ENCODE measurements around the gene IL1RL2.

The IL1RL2 gene

DNA sequence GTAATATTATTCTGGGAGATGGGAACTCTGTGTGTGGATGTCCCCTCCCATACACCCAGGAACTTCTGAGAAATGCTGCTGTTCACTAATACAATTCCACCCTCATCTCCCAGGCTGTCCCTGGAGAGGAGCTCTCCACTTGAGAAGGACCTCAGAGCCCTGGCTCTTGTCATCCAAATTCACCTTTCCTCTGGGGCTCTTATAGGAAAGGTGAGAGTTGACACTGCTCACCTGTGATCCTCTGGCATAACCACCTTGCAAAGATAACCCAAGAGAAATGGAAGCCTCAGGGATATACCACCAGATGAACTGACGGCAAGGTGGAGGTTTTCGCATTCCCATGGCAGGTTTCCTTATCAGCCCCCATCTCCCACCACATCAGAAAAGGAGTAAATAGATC, 52.0 kb downstream of the IL1RL2 start:
- DNase-seq (ENCODE audit: low read depth in 2 of 2) = no peak

DNA sequence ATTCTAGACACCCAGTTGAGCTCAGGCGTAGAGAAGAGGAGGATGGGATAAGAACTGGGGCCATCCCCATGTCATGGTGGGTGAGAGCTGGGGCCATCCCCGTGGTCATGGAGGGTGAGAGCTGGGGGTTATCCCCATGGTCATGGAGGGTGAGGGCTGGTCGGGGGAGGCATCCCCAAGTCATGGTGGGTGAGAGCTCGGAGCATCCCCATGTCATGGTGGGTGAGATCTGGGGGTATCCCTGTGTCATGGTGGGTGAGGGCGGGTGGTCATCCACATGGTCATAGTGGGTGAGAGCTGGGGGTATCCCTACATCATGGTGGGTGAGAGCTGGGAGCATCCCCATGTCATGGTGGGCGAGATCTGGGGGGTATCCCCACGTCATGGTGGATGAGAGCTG, 52.5 kb downstream of the IL1RL2 start:
- DNase-seq (ENCODE audit: low read depth in 2 of 2) = no peak

DNA sequence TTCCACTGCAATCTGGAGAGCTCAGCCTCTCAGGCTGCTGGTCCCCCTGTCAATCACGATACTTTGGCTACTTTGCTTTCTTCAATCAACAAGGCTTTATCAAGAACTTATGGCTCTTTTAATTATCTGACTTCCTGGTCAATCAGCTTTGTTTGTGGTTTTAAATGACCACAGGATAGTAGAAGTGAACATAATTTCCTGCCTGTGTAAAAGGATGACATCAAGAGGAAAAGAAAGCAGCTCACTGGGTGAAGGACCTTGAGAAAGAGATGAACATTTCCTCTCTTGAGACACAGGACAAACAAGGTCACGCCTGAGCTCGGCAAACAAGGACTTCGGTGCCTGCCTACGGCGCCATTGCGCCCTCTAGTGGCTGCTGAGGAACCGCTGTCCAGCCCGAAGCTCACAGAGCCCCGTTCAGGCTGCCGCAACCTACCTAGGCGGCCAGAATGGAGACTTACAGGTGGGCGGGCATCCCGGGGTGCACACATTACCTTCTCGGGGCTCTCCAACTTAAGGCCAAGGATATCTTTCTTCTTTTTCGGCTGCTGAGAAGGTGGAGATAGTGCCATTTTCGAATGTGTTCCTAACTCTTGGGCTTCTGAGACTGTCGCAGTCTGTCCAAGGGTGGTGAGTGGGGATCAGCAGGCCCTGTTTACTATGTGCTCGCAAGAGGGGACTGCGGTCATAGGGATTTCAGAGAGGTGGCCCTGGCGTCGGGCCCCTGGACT, 54.0 kb downstream of the IL1RL2 start:
- DNase-seq (ENCODE audit: low read depth in 2 of 2) = peak; percentile 82 to 84

DNA sequence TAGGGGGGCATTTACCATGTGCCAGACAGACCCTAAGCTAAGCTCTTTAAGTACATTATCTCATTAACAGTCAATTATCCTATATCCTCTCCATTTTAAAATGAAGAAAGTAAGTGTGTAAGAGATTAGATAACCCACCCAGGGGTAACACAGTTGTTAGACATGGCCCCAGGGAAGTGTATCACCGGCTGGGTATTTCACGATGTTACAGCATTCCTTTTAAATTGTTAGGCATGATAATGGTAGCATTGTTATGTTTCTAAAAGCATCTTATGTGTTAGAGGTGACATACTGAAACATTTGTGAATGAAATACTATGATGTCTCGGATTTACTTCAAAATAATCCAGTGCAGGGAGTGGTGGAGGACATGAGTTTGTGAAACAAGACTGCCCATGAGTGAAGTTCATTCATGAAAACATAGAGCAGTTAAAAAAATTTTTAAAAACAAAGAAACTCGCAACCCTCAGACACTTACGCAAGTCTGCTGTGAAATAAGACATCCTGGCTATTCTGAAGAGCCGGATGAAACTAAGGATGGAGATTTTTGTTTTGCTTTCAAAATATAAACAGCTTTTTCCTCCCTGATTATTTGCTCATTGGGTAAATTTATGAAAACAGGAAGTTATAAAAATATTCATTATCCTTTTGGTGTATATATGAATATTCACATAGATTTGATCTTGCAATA, 54.9 kb downstream of the IL1RL2 start:
- no peak for DNase-seq (ENCODE audit: low read depth in 2 of 2)

DNA sequence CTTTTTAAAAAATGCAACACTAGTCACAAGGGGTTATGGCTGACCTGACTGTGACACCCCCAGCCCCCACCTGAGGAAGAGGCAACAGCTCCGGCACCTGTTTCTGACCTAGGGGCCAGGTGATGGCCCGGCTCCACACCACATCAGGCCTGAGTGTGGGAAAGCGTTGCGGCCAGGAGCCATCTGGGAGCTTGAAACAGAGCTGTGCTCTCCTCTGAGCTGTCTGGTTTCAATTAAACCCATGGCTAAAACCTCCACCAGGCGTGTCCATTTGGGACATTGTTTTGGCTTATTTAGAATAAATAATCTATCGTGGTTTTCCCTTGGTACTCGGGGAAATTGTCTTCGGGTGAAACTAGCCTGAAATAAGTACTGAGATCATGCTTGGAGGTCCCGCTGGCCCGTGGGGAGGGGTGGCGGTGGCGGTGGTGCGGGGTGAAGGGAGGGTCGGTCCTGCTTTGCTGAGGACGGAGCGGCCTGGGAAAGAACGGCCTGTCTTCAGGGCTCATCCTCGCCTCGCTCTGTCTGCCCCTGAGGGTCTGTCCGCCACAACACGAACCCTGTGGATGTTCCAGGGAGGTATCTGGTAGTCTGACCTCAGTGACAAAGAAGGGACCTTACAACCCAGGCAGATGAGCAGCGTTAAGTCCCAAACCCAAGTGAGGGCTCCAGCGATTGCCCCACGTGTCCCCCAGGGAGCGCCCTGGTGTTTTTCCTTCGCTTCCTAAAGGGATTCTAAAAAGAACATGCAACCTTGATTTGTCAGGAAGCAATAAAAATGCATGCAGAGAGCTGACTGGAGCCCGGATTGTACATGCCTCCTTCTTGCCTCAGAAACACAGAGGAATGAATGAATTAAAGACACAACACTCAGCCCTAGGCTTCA, 58.7 kb downstream of the IL1RL2 start:
- no peak for DNase-seq (ENCODE audit: low read depth in 2 of 2)

DNA sequence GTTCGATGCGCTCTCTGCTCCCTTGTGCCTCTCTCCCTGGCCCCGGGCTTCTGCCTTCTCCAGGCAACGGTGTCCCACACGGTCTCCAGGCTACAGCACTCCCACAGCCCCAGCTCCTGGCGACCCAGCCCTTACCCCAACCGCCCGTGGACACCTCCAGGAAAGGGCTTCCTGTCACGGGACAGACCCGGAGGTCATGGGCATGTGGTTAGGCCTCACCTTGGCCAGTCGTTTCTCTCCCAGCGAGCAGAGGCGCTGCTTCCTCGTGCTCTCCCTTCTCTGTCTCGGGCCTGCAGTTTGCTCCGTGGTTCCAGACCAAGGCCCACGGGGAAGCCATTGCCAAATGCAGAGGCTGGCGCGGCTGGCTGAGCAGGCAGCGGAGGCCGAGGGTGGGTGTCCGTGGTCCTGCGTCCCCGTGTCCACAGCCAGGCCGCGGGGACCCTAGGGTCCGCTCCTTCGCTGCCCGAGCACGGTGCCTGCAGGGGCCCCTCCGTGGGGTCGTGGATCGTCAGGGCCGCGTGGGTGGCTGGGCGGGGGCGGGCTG, 63.5 kb downstream of the IL1RL2 start:
- no peak for DNase-seq (ENCODE audit: low read depth in 2 of 2)

DNA sequence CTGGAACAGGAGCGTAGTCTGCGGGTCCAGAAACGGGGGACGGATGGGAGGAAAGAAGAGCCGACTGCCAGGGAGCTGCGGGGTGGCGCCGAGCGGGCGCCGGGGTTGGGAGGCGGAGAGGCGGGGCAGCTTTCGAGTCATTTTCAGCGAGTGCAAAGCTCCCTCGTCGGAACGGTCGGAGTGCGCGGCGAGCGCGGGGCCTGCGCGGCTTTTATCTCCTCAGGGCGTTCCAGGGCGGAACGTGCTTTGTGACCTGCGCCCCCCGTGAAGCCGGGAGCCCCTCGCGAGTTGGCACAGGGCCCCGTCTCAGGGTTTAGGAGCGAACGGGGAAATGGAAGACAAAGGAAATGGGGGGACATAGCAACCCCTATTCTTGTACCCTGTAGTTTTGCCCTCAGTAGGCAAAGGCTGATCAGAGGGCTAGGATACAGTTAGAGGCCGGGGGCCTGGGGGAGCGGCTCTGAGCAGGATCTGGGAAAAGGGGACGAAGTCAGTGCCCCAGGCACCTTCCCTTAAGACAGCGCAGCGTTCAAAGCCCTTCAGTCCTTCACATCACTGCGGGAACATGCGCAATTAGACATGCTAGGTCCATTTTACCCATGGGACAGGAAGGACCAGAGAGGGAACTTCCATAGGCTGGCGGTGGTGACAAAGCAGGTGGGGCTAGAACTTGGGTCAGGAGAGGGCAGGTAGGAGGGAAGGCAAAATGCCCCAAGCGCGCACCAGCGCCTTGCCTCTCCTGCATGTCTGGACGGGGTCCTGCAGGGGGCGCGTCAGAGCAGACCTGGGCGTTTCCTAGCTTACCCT, 64.4 kb downstream of the IL1RL2 start:
- peak; percentile 50 to 61 for DNase-seq (ENCODE audit: low read depth in 2 of 2)

DNA sequence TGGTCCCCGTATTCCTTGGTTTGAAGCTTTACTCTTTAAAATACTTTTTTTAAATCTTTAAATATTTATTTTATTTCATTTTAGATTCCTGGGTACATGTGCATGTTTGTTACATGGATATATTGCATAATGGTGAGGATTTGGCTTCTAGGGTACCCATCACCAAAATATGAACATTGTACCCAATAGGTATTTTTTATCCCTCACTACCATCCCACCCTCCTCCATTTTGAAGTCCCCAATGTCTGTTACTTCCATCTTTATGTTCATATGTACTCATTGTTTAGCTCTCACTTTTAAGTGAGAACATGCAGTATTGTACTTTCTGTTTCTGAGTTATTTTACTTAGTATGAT, 65.0 kb downstream of the IL1RL2 start:
- no peak for DNase-seq (ENCODE audit: low read depth in 2 of 2)

DNA sequence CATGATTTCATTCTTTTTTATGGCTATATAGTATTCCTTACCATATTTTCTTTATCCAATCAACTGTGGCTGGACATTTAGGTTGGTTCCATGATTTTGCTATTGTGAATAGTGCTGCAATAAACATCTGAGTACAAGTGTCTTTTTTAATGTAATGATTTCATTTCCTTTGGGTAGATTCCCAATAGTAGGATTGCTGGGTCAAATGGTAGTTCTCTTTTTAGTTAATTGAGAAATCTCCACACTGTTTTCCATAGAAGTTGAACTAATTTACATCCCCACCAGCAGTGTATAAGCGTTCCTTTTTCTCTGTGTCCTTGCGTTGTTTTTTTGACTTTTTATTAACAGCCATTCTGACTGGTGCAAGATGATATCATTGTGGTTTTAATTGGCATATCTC, 65.4 kb downstream of the IL1RL2 start:
- DNase-seq (ENCODE audit: low read depth in 2 of 2) = no peak

DNA sequence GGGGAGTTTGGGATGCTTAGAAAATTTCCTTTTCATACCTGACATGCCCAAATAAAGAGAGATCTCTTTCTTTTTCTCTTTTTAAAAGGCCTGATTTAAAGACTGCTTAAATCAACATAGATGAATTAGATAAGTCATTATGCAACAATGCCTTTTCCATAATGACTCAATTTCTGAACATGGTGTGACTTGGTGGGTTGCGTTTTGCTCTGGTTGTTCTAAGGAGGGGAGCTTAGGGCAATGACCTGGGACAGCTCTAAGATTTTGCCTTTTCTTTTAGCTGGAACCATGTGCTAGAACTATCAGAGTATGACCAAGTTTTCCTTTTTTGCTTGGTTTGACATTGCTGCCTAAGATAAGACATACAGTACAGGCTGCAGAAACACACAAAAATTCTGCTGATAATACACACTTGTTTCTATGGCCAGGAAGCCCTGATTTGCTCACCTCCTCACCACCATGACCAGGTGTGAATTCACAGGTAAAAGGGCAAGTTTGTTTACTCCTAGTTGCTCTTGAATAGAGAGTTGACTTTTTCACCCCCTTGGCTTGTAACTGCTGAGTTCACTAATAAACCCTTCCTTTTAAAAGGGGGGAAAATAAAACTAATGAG, 66.4 kb downstream of the IL1RL2 start:
- no peak for DNase-seq (ENCODE audit: low read depth in 2 of 2)

DNA sequence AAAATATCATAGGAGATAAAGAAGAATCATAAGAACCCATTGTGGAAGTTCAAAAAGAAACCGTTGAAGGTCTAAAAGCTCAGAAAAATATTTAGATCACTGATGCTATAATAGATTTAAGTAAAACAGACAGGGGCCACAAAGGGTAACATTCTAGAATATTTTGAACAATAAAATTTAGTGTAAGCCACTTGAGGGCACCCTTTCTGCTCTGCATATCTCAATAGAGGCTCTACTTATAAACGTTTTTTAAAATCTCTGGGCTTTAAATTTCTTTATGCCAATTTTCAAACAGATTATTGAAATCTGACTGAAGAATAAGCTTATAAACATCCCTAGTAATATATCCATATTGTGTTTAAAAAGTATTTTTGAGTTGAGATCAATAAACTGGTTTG, 66.9 kb downstream of the IL1RL2 start:
- DNase-seq (ENCODE audit: low read depth in 2 of 2) = no peak

DNA sequence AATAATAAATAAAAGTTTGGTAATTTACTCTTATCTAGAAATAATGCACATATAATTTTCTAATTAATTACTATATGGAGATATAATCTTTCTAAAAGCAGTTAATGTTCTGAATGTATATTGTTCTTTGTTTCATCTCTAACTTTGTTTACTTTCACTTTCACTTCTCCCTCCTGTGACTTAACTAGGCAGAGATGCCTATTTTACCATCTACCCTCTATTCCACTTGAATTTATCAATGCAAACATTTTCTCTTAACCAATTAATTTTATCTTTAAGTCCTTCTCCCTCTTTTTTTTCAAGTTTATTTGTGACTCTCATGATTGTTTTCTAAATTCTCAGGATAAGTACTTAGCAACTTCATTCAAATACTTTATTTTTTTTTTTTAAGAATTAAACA, 69.5 kb downstream of the IL1RL2 start:
- DNase-seq (ENCODE audit: low read depth in 2 of 2) = no peak

DNA sequence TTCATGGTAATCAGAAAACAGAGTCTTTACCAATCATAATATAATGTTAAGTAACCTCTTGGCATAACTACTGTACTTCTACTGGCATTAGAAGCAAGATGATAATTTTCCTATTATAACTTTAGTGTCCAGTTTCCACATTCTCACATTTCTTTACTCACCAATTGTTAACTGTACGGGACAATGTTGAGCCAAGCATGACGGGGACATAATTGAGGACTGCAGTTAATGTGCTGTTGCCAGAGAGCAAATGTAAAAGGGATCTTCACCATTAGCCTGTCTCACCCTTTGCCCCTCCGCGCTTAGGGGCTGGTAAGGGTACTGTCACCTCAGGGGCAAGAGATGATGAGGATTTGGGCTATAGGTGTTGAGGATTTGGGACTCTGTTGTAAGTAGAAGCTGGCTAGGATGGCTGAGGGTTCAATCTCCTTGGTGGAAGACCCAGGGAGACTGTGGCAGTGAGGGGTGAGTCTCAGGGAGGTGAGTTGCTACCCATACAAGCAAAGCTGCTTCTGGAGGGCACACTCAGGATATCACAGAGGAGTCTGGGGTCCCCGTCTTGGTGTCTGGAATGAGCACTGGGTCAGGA, 70.1 kb downstream of the IL1RL2 start:
- DNase-seq (ENCODE audit: low read depth in 2 of 2) = no peak

DNA sequence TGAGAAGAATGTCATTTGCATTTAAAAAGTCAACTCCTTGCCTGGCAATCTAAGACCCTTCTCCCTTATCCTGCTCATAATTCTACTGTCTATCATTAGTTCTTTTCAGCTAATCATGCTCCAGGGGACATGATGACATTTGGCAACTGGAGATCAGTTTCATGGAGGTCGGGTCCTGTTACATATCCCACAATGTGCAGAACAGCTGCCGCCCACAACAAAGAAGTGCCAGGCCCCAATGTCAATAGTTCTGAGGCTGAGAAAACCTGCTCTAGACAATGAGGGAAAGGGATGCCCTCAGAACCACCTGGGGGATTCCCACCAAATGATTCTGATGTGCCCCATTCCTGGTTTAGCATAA, 71.2 kb downstream of the IL1RL2 start:
- DNase-seq (ENCODE audit: low read depth in 2 of 2) = no peak

DNA sequence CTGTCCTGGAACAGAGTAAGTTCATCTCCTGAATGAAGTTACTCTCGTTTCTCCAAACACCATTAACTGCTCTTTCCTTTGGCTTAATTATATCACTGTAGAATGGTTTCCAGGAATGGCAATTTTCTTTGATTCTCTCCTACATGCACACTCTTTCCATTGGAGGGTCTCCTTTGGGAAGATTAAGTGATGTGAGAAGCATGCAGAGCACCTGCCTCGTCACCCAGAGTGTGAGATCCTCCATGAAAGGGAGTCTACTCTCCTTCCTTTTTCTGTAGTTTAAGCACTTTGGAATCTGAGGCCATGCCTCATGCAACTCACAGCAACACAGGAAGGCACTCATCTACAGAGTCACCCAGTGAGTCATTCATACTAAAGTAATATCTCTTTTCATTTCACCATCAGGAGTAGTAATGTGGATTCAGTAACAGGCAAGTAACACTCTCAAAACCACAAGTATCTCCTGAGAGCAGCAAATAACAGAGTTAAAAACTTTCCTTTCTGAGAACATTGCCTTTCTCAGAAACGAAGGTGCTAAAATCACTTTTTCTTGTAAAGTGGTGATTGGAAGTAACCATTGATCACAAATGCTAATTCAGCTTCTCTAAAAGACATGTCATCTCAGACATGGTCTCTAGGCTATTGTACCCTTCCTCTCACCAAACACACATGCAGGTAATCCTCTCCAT, 71.7 kb downstream of the IL1RL2 start:
- no peak for DNase-seq (ENCODE audit: low read depth in 2 of 2)

DNA sequence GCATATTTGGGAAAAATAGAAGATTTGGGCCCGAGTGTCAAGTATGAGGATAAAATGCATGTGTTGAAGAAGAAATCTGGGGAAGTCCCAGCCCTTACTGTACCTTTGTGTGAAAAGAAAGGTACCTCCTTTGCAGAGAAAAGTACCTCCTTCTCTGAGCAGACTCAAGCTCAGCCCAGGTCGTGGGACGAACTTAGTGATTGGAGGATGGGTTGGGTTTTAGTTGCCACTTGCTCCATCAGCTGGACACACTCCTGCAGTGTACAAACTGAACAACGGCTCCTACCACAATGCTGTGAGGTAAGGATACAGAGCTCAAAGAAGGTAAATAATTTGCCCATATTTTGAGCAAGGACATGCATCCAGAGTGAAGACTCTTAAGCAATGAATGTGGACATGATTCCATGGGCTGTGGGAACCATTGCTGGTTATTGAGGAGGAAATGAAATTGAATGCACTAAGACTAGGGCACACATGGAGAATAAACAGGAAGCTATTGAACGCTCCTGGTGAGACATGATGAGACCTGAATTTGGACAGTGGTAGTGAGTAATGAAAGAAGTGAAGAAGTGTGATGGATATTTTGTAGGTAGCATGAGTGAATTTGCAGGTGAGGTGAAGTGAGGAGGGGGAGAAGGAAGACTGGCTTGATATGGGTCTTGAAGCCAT, 74.8 kb downstream of the IL1RL2 start:
- no peak for DNase-seq (ENCODE audit: low read depth in 2 of 2)

DNA sequence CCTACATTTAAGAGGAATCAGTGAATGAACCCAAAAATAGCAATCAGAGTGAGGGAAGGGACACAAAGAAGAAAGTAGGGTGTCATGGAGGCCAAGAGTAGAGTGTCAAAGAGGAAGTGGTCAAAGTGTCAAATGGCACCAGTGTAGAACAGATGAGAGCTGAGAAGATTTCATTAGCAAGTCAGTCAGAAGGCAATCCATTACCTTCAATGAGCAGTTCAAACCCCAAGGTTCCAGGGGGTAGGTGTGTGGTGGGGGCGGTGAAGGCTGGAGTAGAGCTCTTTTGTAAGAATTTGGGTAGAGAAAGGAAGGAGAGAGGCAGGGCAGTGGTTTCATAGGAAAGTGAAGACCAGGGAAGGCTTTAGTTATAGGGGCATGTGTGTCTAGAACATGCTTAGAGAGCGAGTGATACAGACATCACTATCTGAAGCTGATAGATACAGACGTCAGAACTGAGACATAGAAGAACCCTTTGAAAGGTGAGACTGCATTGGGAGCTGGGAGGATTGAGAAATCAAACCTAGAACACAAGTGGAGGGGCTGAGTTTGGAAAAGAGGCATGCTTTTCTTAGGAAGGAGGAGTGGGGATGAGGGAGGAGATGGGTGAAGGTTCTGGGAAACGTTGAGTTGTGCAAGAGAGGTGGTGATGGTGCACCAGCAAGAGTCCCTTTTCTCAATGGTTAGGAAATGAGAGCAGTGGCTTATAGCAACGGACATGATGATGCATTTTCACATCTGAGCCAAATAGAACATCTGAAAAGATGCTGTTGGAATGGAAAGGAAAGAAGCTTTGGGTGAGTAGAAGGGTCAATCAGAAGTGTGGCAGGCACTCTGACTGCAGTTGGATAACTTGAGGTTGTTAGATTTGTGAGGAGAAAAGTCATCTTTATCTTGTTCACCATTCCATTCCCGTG, 75.7 kb downstream of the IL1RL2 start:
- no peak for DNase-seq (ENCODE audit: low read depth in 2 of 2)

DNA sequence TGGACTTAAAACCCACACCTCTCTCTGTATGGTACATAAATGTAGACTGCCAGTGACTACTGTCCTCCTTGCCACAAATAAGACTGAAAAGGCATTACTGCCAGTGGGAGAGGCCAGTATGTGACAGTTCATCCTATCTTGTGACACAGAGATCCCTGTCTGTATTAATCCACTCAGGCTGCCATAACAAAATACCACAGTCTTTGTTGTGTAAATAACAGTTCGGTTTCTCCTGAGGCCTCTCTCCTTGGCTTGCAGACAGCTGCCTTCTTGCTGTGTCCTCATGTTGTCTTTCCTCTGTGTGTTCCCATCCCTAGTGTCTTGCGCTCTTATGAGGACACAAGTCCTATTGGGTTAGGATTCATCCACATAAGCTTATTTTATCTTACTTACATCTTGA, 78.1 kb downstream of the IL1RL2 start:
- no peak for DNase-seq (ENCODE audit: low read depth in 2 of 2)

DNA sequence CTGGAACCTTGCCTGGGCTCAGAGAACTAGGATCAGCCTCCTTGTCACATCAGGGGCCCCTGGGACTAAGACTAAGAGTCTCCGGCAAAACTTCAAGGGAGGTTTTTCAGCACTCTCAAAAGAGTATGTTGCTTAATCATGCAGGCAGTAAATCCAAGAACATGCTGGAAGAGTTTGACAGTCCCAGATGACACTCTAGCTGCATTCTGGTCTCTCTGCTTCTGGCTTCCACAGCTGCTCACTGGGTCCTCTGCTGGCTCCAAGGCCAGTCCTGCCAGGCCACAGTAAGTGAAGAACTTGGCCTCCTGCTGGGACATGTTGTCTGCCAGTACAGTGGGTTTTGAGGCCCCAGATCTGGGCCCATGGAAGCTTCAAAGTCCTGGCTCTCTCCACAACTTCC, 79.4 kb downstream of the IL1RL2 start:
- no peak for DNase-seq (ENCODE audit: low read depth in 2 of 2)
